Gastrocnemius medialis (tissue), 4 donors: ENCODE measurements around the gene MARCHF9. TPM values are rescaled to one million over a fixed set of nuclear protein-coding genes. Genes with fewer than 3 reads are reported as not detected.

Experiments used
- ATAC-seq, 2 donors: fragments of 150-250 bp; one replicate each; pipeline ENCODE4 v1.9.1; 2016
- DNase-seq, 2 donors: peaks; one replicate each; pipeline ENCODE4 v3.0.0-alpha.2; 2019
- H3K27ac ChIP-seq, 4 donors: fragments of 200-600 bp; sonication (generic); 1 replicate in 1 of 4; 2 replicates in 3 of 4; pipeline ENCODE4 v1.5.1; 2016 to 2018; ENCODE audit warnings: mild to moderate bottlenecking in 2 of 4, moderate library complexity in 1 of 4
- H3K27me3 ChIP-seq, 3 donors: fragments of 200-600 bp; sonication (generic) in 2 of 3; 1 replicate in 1 of 3; 2 replicates in 2 of 3; pipeline versions ENCODE4 v1.5.1 to v1.6.0; 2016 to 2019; ENCODE audit warnings: mild to moderate bottlenecking in 1 of 3, moderate library complexity in 1 of 3
- H3K36me3 ChIP-seq, 2 donors: fragments of 200-600 bp; sonication (generic) in 1 of 2; one replicate each; pipeline ENCODE4 v1.5.1; 2017 to 2018
- H3K4me1 ChIP-seq, 2 donors: fragments of 200-600 bp; sonication (generic) in 1 of 2; one replicate each; pipeline ENCODE4 v1.5.1; 2016 to 2017; ENCODE audit warnings: mild to moderate bottlenecking in 2 of 2
- H3K4me3 ChIP-seq, 4 donors: fragments of 200-600 bp; sonication (generic) in 3 of 4; 1 replicate in 1 of 4; 2 replicates in 3 of 4; pipeline ENCODE4 v1.5.1; 2016 to 2019; ENCODE audit warnings: mild to moderate bottlenecking in 2 of 4
- H3K9me3 ChIP-seq, 3 donors: fragments of 200-600 bp; sonication (generic) in 2 of 3; 1 replicate in 1 of 3; 2 replicates in 2 of 3; pipeline ENCODE4 v1.5.1; 2016 to 2019
- POLR2A ChIP-seq, 2 donors: fragments of 450-650 bp; IDR thresholded peaks; one replicate each; pipeline ENCODE4 v1.6.1; 2017; ENCODE audit warnings: antibody characterized with exemption in 2 of 2, mild to moderate bottlenecking in 2 of 2, moderate library complexity in 2 of 2
- in situ Hi-C, 4 donors: fragments of 200-750 bp; cut with MboI; loops; one replicate each; pipeline versions ENCODE4 v1.15.0 to v1.8.0; 2017; ENCODE audit warnings: low sequenced_read_pairs in 4 of 4
- intact Hi-C: fragments of 100-400 bp; cut with DNase I; formaldehyde crosslinking; loops from one replicate; pipeline ENCODE4 v1.15.1; 2023; ENCODE audit warnings: low total_unique reads
- total RNA-seq, 4 donors: library from RNA; depleted of rRNA; stranded (reverse); fragments of >200 nt; gene quantifications; one replicate each; pipeline versions ENCODE4 v1.1.0 to v1.2.3, GENCODE V29; 2016
- TF ChIP-seq, protein P1 (sequence below), 5 experiments: fragments of 450-650 bp in 3 of 5; fragments of 200-600 bp in 2 of 5; sonication (generic) in 2 of 5; IDR thresholded peaks in 4 of 5; conservative IDR thresholded peaks in 1 of 5; 1 replicate in 4 of 5; 2 replicates in 1 of 5; pipeline ENCODE4 v1.5.1; 2016 to 2019; ENCODE audit warnings: antibody characterized with exemption in 5 of 5, mild to moderate bottlenecking in 3 of 5, moderate library complexity in 3 of 5

Gene MARCHF9
- total RNA-seq, 4 donors from 2014 or later, result 4.8 to 11.3 (median 7.9) TPM

DNA sequence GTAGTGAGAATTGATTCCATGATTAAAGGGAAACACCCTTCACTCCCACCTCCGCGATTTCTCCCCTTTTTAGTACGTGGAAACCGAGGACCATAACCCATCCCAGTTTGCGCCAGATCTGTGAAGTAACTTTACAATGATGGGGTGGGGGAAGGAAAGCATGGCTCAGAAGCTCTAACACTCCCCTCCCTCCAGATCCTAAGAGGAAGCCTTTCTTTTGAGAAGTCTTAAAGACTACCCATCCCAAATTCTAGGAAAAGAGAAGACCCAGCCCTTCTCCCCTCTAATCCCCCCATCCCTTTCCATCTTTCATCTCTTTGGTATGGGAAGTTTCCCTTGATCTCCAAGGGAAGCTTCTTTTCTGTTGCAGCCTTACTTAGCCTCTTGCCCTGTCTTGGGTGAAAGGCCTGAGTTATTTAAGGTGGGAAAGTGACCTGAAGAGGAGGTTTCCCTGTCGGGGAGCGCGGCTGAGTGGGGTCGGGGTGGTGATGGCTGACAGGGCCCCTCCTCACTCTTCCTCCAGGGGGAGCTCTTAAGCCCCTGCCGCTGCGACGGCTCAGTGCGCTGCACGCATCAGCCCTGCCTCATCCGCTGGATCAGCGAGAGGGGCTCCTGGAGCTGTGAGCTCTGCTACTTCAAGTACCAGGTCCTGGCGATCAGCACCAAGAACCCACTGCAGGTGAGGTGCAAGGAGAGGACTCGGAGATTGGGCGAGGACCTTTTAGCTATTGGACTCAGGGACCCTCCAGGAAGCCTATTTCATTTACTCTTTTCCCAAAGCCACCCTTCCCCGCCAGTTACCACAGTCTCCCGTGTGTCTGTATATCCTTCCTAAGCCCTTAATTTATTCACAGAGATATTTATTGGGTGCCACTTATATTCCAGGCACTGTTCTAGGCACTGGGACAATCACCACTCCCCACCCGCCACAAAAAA is 1.8 kb downstream of the MARCHF9 start:
- TF ChIP-seq, protein P1, sequence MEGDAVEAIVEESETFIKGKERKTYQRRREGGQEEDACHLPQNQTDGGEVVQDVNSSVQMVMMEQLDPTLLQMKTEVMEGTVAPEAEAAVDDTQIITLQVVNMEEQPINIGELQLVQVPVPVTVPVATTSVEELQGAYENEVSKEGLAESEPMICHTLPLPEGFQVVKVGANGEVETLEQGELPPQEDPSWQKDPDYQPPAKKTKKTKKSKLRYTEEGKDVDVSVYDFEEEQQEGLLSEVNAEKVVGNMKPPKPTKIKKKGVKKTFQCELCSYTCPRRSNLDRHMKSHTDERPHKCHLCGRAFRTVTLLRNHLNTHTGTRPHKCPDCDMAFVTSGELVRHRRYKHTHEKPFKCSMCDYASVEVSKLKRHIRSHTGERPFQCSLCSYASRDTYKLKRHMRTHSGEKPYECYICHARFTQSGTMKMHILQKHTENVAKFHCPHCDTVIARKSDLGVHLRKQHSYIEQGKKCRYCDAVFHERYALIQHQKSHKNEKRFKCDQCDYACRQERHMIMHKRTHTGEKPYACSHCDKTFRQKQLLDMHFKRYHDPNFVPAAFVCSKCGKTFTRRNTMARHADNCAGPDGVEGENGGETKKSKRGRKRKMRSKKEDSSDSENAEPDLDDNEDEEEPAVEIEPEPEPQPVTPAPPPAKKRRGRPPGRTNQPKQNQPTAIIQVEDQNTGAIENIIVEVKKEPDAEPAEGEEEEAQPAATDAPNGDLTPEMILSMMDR (IDR thresholded peaks at IDR 0.05 in 4 of 5, conservative IDR thresholded peaks at IDR 0.05 in 1 of 5), result peak in 3 of 5 experiments; percentile 24 to 50 (median 30)
- no peak for TF ChIP-seq POLR2A (IDR thresholded peaks at IDR 0.05)
- ATAC-seq (no peak), DNase-seq (no peak)
- intact Hi-C loops, result no loop called here
- Histone ChIP-seq H3K9me3 (no peaks in the 10 kb centered on the region), H3K27me3 (peaks cover 0 to 7% (median 0%) of the 10 kb centered on the region in 3 donors), H3K27ac (no peak overlapping the region), H3K4me3 (peak overlapping the region; percentile 60 to 68 (median 66)), H3K36me3 (peaks cover 0 to 21% of the 10 kb centered on the region in 2 donors), H3K4me1 (peaks cover 13 to 18% of the 10 kb centered on the region in 2 donors)
- in situ Hi-C loops, result no loop called here

DNA sequence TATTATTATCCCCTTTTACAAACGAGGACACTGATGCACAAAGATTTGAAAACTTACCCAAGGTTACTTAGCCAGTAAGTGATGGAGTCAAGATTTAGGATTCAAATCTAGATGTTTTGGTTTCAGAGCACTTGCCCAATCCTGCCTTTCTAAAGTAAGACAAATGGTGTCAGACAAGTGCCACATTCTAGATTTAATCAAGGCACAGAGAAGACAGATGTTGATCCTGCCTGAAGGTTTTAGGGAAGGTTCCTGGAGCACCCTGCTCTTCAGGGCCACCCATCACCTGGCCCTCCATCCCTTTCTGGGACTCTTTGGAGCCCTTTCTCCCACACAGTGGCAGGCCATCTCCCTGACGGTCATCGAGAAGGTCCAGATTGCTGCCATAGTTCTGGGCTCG is 2.9 kb downstream of the MARCHF9 start:
- Histone ChIP-seq H3K4me3 (no peak overlapping the region), H3K36me3 (peaks cover 0 to 21% of the 10 kb centered on the region in 2 donors), H3K9me3 (no peaks in the 10 kb centered on the region), H3K4me1 (peaks cover 13 to 15% of the 10 kb centered on the region in 2 donors), H3K27me3 (peaks cover 2 to 12% (median 10%) of the 10 kb centered on the region in 3 donors), H3K27ac (no peak overlapping the region)
- TF ChIP-seq POLR2A (IDR thresholded peaks at IDR 0.05), result no peak
- TF ChIP-seq, protein P1 (IDR thresholded peaks at IDR 0.05 in 4 of 5, conservative IDR thresholded peaks at IDR 0.05 in 1 of 5), result no peak
- in situ Hi-C loops (no loop called here), intact Hi-C loops (no loop called here)
- DNase-seq (no peak), ATAC-seq (no peak)

DNA sequence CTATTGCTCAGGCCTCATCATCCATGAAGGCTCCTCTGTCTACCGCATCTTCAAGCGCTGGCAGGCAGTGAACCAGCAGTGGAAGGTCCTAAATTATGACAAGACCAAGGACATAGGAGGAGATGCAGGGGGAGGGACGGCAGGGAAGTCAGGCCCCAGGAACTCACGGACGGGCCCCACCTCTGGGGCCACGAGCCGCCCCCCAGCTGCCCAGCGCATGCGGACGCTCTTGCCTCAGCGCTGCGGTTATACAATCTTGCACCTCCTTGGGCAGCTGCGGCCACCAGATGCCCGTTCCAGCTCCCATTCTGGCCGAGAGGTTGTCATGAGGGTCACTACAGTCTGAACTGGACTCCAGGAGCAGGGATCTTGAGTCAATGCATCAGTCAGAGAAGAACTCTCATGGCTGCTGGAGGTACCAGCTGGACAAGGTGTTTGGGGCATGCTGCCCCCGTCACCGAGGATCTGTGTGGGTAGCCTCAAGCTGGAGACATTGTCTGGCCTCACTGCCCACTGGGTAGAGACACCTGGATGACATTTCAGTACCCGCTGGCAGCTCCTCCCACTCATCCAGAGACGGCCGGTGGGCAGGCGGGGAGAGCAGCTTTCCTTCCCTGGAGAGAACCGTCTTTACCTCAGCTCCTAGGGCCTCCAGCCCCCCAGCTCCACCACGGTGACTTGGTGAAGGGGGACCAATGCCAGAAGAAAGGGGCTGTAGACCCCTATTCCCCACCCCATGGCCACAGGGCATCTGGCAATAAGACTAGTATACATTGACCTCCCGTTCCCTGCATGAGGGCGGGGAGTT is 3.9 kb downstream of the MARCHF9 start:
- intact Hi-C loops, result no loop called here
- Histone ChIP-seq H3K27ac (no peak overlapping the region), H3K9me3 (no peaks in the 10 kb centered on the region), H3K27me3 (peaks cover 12 to 22% (median 20%) of the 10 kb centered on the region in 3 donors), H3K4me1 (peaks cover 12 to 13% of the 10 kb centered on the region in 2 donors), H3K36me3 (peaks cover 0 to 21% of the 10 kb centered on the region in 2 donors), H3K4me3 (no peak overlapping the region)
- in situ Hi-C loops, result no loop called here
- TF ChIP-seq POLR2A (IDR thresholded peaks at IDR 0.05), result no peak
- TF ChIP-seq, protein P1 (IDR thresholded peaks at IDR 0.05 in 4 of 5, conservative IDR thresholded peaks at IDR 0.05 in 1 of 5), result no peak
- DNase-seq, result no peak
- no peak for ATAC-seq

DNA sequence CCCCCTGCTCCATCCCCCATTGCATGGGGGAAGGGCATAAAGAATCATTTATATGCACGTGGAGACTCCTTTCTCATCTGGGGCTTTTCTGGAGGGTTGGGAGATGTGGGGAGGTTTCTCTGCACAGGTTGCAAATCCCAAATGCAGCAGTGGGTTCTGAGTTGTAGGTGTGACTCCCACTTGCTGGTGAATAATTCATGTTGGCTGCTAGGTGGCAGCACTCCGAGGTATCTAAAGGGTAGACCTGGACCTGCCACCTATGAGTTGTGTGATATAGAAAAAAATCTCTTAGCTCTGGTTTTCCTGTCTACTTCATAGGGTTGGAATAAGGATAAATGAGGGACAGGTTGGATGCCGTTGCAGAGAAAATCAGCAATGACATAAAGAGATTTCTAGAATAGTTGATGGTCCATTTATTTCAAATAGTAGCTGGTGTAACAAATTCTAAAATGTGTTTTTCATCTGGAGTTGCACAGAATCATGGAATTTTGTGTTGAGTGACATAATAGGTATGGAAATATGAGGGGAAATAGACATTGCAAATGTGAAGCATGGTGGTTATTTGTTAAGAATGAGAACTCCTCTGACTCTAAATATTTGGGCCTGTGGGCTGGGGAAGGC is 4.6 kb downstream of the MARCHF9 start:
- intact Hi-C loops, result no loop called here
- DNase-seq (no peak), ATAC-seq (no peak)
- TF ChIP-seq, protein P1 (IDR thresholded peaks at IDR 0.05 in 4 of 5, conservative IDR thresholded peaks at IDR 0.05 in 1 of 5), result peak in 2 of 5 experiments; percentile 10 to 45
- TF ChIP-seq POLR2A (IDR thresholded peaks at IDR 0.05), result no peak
- H3K4me1 ChIP-seq, result peaks cover 10 to 11% of the 10 kb centered on the region in 2 donors
- in situ Hi-C loops, result no loop called here
- H3K27ac ChIP-seq, result no peak overlapping the region
- no peak overlapping the region for H3K4me3 ChIP-seq
- peaks cover 19 to 29% (median 27%) of the 10 kb centered on the region in 3 donors for H3K27me3 ChIP-seq
- H3K9me3 ChIP-seq, result no peaks in the 10 kb centered on the region
- H3K36me3 ChIP-seq, result peaks cover 0 to 21% of the 10 kb centered on the region in 2 donors
